Measurements from ENCODE around the gene MACROH2A1.

MACROH2A1 gene

DNA sequence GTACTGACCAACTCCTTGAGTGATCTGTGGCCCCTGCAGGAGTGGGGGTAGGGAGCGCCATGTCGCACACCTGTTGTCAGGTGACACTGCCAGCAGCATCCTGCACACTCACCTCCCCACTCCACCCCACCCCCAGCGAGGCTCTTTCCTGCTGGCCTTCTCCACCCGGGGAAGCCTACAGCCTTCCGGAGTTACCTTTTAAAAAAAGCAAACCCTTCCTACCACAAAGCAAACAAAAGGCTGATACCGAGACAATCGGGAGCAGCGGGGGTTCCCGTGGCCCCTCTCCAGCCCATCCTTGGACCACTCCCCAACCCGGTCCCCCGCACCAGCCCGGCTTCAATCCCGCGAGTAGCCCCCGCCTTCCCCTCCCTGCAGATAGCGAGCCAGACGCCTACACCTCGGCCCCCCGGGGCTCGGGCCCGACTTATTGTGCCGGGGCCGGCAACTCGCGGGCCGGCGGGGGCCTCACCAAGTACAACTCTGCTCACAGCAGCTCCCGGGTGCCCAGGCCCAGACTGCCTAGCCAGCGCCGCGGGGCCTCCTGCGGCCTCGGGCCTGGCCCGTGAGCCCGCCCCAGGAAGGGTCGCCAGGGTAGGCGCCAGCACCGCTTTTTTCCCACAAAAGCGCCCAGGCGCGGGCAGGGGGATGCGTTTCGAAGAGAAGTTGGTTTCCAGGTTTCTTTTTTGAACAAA, 724 bp downstream of the MACROH2A1 start:
- peak overlapping the region; percentile 94 for H3K4me3 ChIP-seq (ENCODE audit: low read depth, low read length)
- H3K27me3 ChIP-seq (ENCODE audit: insufficient read depth, low read depth, severe bottlenecking), result no peaks in the 10 kb centered on the region
- peak; percentile 52 for DNase-seq
- TF ChIP-seq, protein P1, sequence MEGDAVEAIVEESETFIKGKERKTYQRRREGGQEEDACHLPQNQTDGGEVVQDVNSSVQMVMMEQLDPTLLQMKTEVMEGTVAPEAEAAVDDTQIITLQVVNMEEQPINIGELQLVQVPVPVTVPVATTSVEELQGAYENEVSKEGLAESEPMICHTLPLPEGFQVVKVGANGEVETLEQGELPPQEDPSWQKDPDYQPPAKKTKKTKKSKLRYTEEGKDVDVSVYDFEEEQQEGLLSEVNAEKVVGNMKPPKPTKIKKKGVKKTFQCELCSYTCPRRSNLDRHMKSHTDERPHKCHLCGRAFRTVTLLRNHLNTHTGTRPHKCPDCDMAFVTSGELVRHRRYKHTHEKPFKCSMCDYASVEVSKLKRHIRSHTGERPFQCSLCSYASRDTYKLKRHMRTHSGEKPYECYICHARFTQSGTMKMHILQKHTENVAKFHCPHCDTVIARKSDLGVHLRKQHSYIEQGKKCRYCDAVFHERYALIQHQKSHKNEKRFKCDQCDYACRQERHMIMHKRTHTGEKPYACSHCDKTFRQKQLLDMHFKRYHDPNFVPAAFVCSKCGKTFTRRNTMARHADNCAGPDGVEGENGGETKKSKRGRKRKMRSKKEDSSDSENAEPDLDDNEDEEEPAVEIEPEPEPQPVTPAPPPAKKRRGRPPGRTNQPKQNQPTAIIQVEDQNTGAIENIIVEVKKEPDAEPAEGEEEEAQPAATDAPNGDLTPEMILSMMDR (IDR thresholded peaks at IDR 0.05; ENCODE audit: low read depth, low read length), result no peak
- peaks cover 43% of the 10 kb centered on the region for H3K36me3 ChIP-seq
- no peaks in the 10 kb centered on the region for H3K9me3 ChIP-seq (ENCODE audit: severe bottlenecking)
- H3K27ac ChIP-seq, result peak overlapping the region; percentile 94

DNA sequence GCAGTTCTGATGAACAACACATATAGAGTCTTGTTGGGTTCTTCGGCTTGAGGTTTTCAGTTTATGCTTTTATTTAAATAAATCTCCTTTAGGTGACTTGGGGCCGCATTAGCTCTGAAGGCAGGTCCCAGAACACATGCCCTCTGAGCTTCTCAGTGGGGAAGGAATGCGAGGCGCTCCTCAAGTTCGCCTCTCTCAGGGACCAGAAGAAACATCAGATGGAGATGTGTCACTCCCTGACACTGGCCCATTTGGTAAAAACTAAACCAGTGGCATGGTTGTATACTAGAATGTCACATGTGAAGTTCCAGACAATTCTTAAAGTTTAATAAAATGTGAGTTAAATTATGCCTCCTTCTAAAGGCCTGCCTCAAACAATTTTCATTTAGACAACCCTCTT, 1.9 kb downstream of the MACROH2A1 start:
- Histone ChIP-seq H3K36me3 (peaks cover 55% of the 10 kb centered on the region), H3K9me3 (ENCODE audit: severe bottlenecking) (no peaks in the 10 kb centered on the region), H3K27me3 (ENCODE audit: insufficient read depth, low read depth, severe bottlenecking) (no peaks in the 10 kb centered on the region), H3K4me3 (ENCODE audit: low read depth, low read length) (no peak overlapping the region), H3K27ac (no peak overlapping the region)
- TF ChIP-seq, protein P1 (IDR thresholded peaks at IDR 0.05; ENCODE audit: low read depth, low read length), result no peak
- DNase-seq, result no peak

DNA sequence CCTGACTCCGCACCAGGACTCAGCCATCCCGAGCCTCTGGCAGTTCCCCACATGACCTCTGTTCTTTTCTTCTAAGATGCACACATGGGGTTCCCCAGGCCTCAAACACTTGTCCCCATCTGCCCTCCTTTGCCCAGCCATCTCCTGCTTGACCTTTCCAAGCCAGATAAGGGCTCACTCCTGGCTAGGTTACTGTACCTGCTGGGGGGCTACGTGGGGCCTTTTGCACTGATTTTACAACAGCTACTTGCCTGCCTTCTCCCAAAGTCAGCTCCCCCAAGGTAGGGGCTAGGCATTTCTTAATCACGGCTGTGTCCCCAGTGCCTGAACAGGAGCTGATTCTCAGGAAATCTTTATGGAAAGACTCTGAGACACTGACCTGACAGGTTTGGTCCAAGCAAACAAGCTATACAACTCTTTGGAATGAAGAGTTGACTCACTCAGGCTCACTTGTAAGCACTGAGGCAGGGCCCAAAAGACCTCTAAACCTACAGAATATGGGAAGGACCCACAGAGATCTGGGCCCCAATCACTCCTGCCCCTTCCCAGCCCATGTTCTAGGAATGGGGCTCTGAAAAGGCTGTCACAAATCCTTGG, 2.5 kb downstream of the MACROH2A1 start:
- Histone ChIP-seq H3K9me3 (ENCODE audit: severe bottlenecking) (no peaks in the 10 kb centered on the region), H3K27me3 (ENCODE audit: insufficient read depth, low read depth, severe bottlenecking) (no peaks in the 10 kb centered on the region), H3K4me3 (ENCODE audit: low read depth, low read length) (no peak overlapping the region), H3K27ac (no peak overlapping the region), H3K36me3 (peaks cover 60% of the 10 kb centered on the region)
- DNase-seq, result no peak
- TF ChIP-seq, protein P1 (IDR thresholded peaks at IDR 0.05; ENCODE audit: low read depth, low read length), result no peak

DNA sequence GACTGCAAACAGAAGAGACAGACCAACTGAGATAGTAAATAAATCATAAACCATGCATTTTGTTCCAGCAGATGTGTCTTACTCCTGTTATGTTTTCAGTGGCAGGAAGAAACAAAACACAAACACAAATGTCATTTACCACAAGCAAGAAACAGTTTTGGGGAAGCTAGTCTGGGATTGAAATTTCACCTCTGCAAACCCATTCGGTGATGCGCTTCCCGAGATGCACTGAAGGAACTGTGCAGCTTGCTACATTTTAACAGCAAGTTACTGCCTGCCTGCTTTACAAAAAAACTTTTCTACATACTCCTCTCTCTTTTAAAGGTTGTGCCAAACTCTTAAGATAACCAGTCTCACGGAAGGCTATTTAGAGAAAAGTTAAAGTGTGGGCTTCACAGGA, 3.2 kb downstream of the MACROH2A1 start:
- no peak overlapping the region for H3K27ac ChIP-seq

DNA sequence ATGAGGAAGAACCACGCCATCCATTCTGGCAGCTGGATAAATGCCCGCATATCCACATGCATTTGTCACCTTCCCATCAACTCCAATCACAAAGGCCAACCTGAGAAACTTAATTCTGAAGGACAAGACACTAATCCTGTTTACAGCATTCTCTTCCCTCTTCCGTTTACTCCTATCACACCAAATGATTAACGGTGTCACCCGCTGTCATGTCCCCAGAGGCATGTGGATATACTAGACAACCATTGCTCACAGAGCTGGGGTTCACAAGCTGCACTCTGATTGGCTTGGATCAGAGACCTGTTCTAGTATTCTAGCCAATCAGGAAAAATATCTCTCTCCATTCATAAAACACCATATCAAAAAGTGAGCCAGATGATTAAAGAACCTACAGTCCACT, 3.6 kb downstream of the MACROH2A1 start:
- Histone ChIP-seq H3K4me3 (ENCODE audit: low read depth, low read length) (no peak overlapping the region), H3K27me3 (ENCODE audit: insufficient read depth, low read depth, severe bottlenecking) (no peaks in the 10 kb centered on the region), H3K9me3 (ENCODE audit: severe bottlenecking) (no peaks in the 10 kb centered on the region), H3K36me3 (peaks cover 71% of the 10 kb centered on the region), H3K27ac (no peak overlapping the region)
- DNase-seq, result no peak
- TF ChIP-seq, protein P1 (IDR thresholded peaks at IDR 0.05; ENCODE audit: low read depth, low read length), result no peak

More for the DNA sequence above, 3.2 kb downstream of the MACROH2A1 start:
- DNase-seq, result no peak
- no peaks in the 10 kb centered on the region for H3K9me3 ChIP-seq (ENCODE audit: severe bottlenecking)
- no peak overlapping the region for H3K4me3 ChIP-seq (ENCODE audit: low read depth, low read length)
- TF ChIP-seq, protein P1 (IDR thresholded peaks at IDR 0.05; ENCODE audit: low read depth, low read length), result no peak
- no peaks in the 10 kb centered on the region for H3K27me3 ChIP-seq (ENCODE audit: insufficient read depth, low read depth, severe bottlenecking)
- peaks cover 67% of the 10 kb centered on the region for H3K36me3 ChIP-seq

Measured in WERI-Rb-1 (cell line).